ENCODE measurements around the gene POTEC. TPM values are rescaled to one million over a fixed set of nuclear protein-coding genes. Genes with fewer than 3 reads are reported as not detected.
"Not testable (repeated sequence)": the region's sequence is repeated elsewhere in the genome, so short reads cannot be mapped to it uniquely, and the experiment has no call there.

Gene POTEC
- total RNA-seq, result not detected in 2 replicates

DNA sequence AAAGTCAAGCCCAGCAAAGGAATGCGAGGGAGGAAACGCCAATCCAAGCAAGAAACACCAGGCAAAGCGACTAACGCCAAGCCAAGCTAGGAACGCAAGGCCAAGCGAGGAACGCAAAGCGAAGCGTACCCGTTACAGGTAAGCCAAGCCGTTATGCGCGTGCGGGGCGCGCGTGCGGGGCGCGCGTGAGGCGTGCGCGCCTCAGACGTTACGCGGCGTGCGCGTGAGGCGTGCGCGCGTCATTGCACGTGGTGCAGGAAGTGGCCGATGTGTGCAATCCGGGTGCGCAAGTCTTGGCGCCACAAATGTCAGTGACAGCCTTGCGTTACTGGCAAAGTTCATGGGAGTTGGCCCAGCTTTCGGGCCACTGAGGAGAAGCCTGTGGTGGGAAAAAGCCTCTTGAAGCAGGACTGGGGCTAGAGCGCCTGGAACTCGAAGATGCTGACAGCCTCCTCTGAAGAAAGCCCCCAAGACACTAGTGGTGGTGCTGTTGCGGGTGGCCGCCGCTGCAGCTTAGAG is at the start of gene POTEC:
POTEC (minus strand) TSS at position 155 of the 519 bp plus-strand sequence. CDS start 454 bp downstream, outside the sequence.
- H3K27me3 Mint-ChIP-seq; H3K36me3 Mint-ChIP-seq (ENCODE audit: low read depth); H3K4me3 Mint-ChIP-seq; H3K9me3 Mint-ChIP-seq; POLR2A ChIA-PET; CTCF ChIA-PET; H3K4me1 Mint-ChIP-seq; ATAC-seq (ENCODE audit: low read depth); DNase-seq; intact Hi-C loops (cut with micrococcal nuclease); H3K27ac Mint-ChIP-seq: not testable (repeated sequence)

DNA sequence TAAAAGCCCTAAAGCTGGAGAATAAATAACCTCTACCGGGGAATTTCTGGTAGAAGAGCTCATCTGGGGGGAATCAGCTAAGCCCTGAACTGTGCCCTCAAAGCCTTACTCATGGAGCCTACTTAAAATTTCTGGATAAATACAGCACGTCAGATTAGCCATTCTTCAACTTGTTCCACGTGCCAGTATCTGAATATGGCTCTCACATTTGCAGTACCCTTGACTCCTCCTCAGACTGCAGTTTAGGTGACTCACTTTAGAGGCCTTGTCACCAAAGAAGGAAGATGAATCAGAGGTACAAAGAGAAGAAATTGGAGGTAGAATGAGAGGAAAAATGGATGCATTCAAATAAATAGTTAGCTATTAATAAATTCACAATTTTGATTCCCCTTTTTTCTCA is 34.6 kb upstream of the POTEC start:
- Mint-ChIP-seq H3K4me3 (no peak overlapping the region), H3K9me3 (peaks cover 2% of the 10 kb centered on the region), H3K27ac (no peak overlapping the region), H3K36me3 (ENCODE audit: low read depth) (no peaks in the 10 kb centered on the region), H3K4me1 (no peaks in the 10 kb centered on the region), H3K27me3 (no peaks in the 10 kb centered on the region)
- ChIA-PET POLR2A (no interaction called here), CTCF (no interaction called here)
- DNase-seq, result no peak
- no peak for ATAC-seq (ENCODE audit: low read depth)
- TF ChIP-seq, protein P1, sequence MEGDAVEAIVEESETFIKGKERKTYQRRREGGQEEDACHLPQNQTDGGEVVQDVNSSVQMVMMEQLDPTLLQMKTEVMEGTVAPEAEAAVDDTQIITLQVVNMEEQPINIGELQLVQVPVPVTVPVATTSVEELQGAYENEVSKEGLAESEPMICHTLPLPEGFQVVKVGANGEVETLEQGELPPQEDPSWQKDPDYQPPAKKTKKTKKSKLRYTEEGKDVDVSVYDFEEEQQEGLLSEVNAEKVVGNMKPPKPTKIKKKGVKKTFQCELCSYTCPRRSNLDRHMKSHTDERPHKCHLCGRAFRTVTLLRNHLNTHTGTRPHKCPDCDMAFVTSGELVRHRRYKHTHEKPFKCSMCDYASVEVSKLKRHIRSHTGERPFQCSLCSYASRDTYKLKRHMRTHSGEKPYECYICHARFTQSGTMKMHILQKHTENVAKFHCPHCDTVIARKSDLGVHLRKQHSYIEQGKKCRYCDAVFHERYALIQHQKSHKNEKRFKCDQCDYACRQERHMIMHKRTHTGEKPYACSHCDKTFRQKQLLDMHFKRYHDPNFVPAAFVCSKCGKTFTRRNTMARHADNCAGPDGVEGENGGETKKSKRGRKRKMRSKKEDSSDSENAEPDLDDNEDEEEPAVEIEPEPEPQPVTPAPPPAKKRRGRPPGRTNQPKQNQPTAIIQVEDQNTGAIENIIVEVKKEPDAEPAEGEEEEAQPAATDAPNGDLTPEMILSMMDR (IDR thresholded peaks at IDR 0.05), result no peak
- intact Hi-C loops (cut with micrococcal nuclease), result no loop called here

DNA sequence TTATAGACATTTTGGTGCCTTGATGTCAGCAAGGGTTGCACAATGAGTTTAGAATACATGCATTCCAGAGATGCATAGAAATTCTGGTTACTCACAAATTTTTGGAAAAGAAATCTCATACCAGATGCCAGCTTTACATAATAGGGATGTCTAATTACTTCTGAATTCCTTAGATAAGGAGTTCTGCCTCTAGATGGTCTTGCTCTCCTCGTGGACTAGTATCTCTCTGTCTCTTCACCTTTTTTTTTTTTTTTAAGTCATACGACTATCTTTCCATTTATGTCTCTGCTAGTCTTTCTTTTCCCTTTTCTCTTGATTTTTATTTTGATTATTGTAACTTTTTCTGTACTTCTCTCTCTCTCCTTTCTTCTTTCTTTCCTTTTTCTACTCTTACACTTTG is 16.1 kb upstream of the POTEC start:
- H3K27ac Mint-ChIP-seq; ATAC-seq (ENCODE audit: low read depth); DNase-seq; H3K4me1 Mint-ChIP-seq; H3K36me3 Mint-ChIP-seq (ENCODE audit: low read depth); H3K4me3 Mint-ChIP-seq; CTCF ChIA-PET; intact Hi-C loops (cut with micrococcal nuclease); POLR2A ChIA-PET; H3K9me3 Mint-ChIP-seq; H3K27me3 Mint-ChIP-seq: not testable (repeated sequence)

DNA sequence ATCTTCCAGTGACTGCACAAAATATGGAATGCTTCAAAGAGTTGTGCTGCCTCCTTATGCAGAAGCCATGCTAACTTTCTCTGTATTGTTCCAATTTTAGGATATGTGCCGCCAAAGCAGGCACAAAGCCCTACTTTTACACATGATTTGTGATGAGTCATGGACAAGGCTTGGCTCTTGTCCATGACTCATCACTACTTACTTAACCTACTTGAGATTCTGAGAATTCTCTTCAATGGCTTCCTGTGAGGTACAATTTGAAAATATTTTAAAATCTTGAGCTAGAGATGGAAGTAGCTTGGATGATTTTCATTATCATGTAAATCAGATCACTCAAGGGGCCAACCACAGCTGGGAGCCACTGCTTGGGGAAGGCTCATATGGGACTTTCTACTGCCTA is 11.7 kb downstream of the POTEC start:
- DNase-seq; H3K9me3 Mint-ChIP-seq; intact Hi-C loops (cut with micrococcal nuclease); ATAC-seq (ENCODE audit: low read depth); H3K4me1 Mint-ChIP-seq; H3K27me3 Mint-ChIP-seq; H3K4me3 Mint-ChIP-seq; H3K36me3 Mint-ChIP-seq (ENCODE audit: low read depth); H3K27ac Mint-ChIP-seq; CTCF ChIA-PET; POLR2A ChIA-PET: not testable (repeated sequence)

DNA sequence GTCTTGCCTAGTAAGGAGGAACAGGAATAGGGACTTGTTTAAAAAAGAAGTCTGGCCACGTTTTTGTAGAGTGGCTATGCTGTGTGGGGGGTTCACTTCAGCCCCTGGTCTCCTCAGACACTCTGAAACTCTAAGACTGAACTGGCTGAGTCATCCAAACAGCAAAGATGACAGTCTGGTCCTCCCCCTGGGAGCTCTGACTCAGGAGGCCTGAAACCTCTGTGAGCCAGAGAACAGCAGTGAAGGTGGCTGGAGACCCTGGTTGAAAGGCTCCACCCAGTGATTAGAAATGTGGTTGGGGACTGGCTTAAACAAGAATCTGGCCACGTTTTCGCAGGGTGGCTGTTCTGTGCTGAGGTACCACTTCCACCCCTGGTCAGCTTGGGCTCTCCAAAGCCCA is 32.7 kb downstream of the POTEC start:
- H3K9me3 Mint-ChIP-seq; CTCF ChIA-PET; ATAC-seq (ENCODE audit: low read depth); H3K27ac Mint-ChIP-seq; intact Hi-C loops (cut with micrococcal nuclease); DNase-seq; H3K27me3 Mint-ChIP-seq; H3K4me1 Mint-ChIP-seq; H3K4me3 Mint-ChIP-seq; H3K36me3 Mint-ChIP-seq (ENCODE audit: low read depth); POLR2A ChIA-PET: not testable (repeated sequence)

DNA sequence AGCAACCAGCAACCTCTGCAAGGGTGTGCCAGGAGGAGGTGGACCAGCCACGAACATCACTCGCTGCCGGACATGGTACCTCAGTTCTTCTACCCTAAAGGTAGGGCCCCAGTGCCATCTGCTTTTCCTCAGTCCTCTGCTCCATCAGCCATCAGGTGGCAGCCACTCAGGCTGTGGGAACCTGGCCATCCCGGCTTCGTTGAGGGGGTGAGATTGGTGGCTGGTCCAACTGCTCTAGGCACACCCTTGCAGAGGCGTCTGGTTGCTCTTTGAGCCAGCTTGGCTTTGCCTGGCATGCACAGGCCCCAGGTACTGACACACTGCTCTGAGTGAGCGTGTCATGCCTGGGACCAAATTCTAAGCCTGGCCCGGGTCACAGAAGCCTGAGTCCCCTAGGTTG is 39.7 kb downstream of the POTEC start:
- H3K4me3 Mint-ChIP-seq; POLR2A ChIA-PET; H3K27ac Mint-ChIP-seq; H3K36me3 Mint-ChIP-seq (ENCODE audit: low read depth); H3K9me3 Mint-ChIP-seq; H3K27me3 Mint-ChIP-seq; DNase-seq; intact Hi-C loops (cut with micrococcal nuclease); H3K4me1 Mint-ChIP-seq; CTCF ChIA-PET; ATAC-seq (ENCODE audit: low read depth): not testable (repeated sequence)

DNA sequence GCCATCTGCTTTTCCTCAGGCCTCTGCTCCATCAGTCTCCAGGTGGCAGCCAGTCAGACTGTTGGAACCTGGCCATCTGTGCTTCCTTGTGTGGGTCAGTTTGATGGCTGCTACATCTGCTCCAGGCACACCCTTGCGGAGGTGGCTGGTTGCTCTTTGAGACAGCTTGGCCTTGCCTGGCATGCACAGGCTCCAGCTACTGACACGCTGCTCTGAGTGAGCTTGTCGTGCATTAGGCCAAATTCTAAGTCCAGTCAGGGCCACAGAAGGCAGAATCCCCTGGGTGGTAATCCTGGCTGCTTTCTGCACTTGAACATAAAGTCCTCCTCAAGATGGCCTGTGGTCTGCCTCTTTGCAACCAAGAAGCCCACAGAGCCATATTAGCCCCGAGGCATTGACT is 41.5 kb downstream of the POTEC start:
- H3K9me3 Mint-ChIP-seq; H3K4me3 Mint-ChIP-seq; H3K4me1 Mint-ChIP-seq; H3K36me3 Mint-ChIP-seq (ENCODE audit: low read depth); POLR2A ChIA-PET; ATAC-seq (ENCODE audit: low read depth); H3K27ac Mint-ChIP-seq; H3K27me3 Mint-ChIP-seq; intact Hi-C loops (cut with micrococcal nuclease); DNase-seq; CTCF ChIA-PET: not testable (repeated sequence)

DNA sequence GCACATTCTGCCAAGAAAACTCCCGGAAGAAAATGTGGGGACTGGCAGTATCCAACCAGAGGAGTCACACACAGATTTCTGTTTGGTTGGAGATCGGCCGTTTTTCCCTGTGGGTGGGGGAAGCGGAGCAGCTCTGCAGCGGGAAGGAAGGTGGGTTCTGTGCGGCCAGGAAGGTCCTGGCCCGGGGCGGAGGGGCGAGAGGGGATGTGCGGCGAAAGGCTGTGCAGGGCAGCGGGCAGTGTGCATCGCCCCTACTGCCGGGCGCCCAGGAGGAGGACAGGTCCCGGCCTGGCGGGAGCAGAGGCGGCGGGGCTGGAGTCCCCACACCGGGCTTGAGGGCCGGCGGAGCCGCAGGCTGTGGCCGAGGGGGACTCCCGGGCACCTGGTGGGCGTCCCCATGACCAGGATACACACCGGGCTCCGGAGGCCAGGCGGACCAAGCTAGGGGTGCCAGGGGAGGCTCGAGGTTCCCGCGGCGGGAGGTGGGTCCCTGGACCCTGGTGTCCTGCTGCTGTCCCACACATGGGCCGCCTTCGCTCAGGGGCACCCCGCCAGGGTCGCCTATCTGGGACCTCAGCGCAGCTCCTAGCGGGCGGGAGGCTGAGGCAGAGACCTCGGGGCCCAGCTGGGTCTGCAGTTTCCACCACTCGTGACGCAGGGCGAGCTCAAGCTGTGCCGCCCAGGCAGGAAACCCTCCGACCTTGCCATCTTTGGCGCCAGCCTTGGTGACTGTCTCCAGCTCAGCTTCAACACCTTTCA is 54.0 kb downstream of the POTEC start:
- H3K4me3 Mint-ChIP-seq; H3K27me3 Mint-ChIP-seq; CTCF ChIA-PET; POLR2A ChIA-PET; H3K27ac Mint-ChIP-seq; DNase-seq; H3K4me1 Mint-ChIP-seq; ATAC-seq (ENCODE audit: low read depth); H3K9me3 Mint-ChIP-seq; H3K36me3 Mint-ChIP-seq (ENCODE audit: low read depth); intact Hi-C loops (cut with micrococcal nuclease): not testable (repeated sequence)

DNA sequence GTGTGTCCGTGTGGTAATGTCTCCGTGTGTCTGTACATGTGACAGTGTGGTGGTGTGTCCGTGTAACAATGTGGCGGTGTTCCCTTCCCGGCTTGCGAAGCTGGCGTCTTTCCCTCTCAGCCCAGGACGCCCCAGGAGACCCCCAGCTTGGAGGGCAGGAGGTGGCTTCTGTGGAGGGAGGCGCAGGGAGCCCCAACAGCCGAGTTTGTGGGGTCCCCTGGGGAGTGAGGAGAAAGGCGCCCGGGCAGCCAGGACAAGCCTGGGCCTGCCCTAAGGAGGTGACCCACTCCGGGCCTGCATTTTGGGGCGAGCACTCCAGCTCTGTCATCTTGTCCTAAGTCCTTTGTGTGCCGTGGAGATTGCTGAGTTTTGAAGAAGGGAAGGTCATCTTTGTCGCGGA is 54.6 kb downstream of the POTEC start:
- H3K4me3 Mint-ChIP-seq; ATAC-seq (ENCODE audit: low read depth); intact Hi-C loops (cut with micrococcal nuclease); CTCF ChIA-PET; H3K9me3 Mint-ChIP-seq; POLR2A ChIA-PET; DNase-seq; H3K27ac Mint-ChIP-seq; H3K27me3 Mint-ChIP-seq; H3K36me3 Mint-ChIP-seq (ENCODE audit: low read depth); H3K4me1 Mint-ChIP-seq: not testable (repeated sequence)

DNA sequence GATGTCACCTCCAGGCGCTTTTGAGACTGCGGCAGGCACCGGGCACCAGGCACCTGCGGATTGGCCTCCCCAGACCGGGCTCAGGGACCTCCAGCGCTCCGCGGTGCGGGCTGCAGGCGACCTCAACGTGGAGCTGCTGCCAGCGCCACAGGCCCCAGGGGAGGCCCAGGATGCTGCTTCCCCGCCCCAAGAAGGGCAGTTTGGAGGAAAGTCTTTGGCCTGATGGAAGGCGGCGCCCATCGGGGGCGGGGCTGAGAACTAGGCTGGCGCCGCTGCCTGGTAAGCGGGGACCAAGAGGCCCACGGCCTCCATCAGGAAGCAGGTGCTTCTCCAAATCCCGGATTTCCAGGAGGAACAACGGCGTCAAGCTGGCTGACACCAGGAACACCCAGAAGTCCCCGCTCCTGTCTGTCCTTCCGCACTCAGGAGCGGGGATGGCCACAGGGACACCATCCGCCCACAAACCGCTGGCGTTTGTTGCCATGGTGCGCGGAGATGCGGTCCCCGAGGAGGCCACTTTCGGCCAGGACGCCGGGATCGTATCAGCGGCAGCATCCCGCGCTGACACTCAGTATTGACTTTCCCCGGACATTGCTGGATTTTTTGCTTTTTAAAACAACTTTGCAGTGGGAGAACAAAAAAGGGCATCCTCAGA is 56.3 kb downstream of the POTEC start:
- H3K36me3 Mint-ChIP-seq (ENCODE audit: low read depth); intact Hi-C loops (cut with micrococcal nuclease); H3K9me3 Mint-ChIP-seq; H3K4me1 Mint-ChIP-seq; H3K27me3 Mint-ChIP-seq; POLR2A ChIA-PET; CTCF ChIA-PET; H3K4me3 Mint-ChIP-seq; ATAC-seq (ENCODE audit: low read depth); DNase-seq; H3K27ac Mint-ChIP-seq: not testable (repeated sequence)

DNA sequence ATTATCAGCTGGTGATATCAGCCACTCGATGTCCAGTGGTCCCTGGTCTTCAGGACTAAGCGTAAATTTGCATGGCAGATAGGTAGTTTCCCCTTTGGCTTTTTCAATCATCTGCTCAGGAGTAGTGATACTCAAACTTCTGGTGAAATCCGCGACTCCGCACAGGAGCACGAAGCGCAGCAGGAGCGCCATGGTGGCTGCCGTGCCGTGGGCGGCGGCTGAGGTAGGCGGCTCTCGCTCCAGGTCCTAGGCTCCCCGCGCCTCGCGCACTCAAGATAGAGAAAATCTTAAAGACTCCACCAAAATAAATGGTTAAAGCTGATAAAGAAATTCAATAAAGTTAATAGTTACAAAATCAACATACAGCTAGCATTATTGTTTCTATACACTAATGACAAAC is 64.3 kb downstream of the POTEC start:
- ATAC-seq (ENCODE audit: low read depth); H3K36me3 Mint-ChIP-seq (ENCODE audit: low read depth); H3K9me3 Mint-ChIP-seq; POLR2A ChIA-PET; H3K4me1 Mint-ChIP-seq; intact Hi-C loops (cut with micrococcal nuclease); H3K4me3 Mint-ChIP-seq; H3K27me3 Mint-ChIP-seq; CTCF ChIA-PET; DNase-seq; H3K27ac Mint-ChIP-seq: not testable (repeated sequence)

All from activated B cell treated with CpG ODN at 0.5 μM for 24 hours (primary cell).